Gastrocnemius medialis (tissue), 4 donors: Measurements from ENCODE around the gene TBCD. TPM values are rescaled to one million over a fixed set of nuclear protein-coding genes. Genes with fewer than 3 reads are reported as not detected.

Source experiments
- ATAC-seq, 2 donors: fragments of 150-250 bp; one replicate each; pipeline ENCODE4 v1.9.1; 2016
- DNase-seq, 2 donors: peaks; one replicate each; pipeline ENCODE4 v3.0.0-alpha.2; 2019
- H3K27ac ChIP-seq, 4 donors: fragments of 200-600 bp; sonication (generic); 1 replicate in 1 of 4; 2 replicates in 3 of 4; pipeline ENCODE4 v1.5.1; 2016 to 2018; ENCODE audit warnings: mild to moderate bottlenecking in 2 of 4, moderate library complexity in 1 of 4
- H3K27me3 ChIP-seq, 3 donors: fragments of 200-600 bp; sonication (generic) in 2 of 3; 1 replicate in 1 of 3; 2 replicates in 2 of 3; pipeline versions ENCODE4 v1.5.1 to v1.6.0; 2016 to 2019; ENCODE audit warnings: mild to moderate bottlenecking in 1 of 3, moderate library complexity in 1 of 3
- H3K36me3 ChIP-seq, 2 donors: fragments of 200-600 bp; sonication (generic) in 1 of 2; one replicate each; pipeline ENCODE4 v1.5.1; 2017 to 2018
- H3K4me1 ChIP-seq, 2 donors: fragments of 200-600 bp; sonication (generic) in 1 of 2; one replicate each; pipeline ENCODE4 v1.5.1; 2016 to 2017; ENCODE audit warnings: mild to moderate bottlenecking in 2 of 2
- H3K4me3 ChIP-seq, 4 donors: fragments of 200-600 bp; sonication (generic) in 3 of 4; 1 replicate in 1 of 4; 2 replicates in 3 of 4; pipeline ENCODE4 v1.5.1; 2016 to 2019; ENCODE audit warnings: mild to moderate bottlenecking in 2 of 4
- H3K9me3 ChIP-seq, 3 donors: fragments of 200-600 bp; sonication (generic) in 2 of 3; 1 replicate in 1 of 3; 2 replicates in 2 of 3; pipeline ENCODE4 v1.5.1; 2016 to 2019
- CTCF ChIP-seq, 5 experiments: fragments of 450-650 bp in 3 of 5; fragments of 200-600 bp in 2 of 5; sonication (generic) in 2 of 5; IDR thresholded peaks in 4 of 5; conservative IDR thresholded peaks in 1 of 5; 1 replicate in 4 of 5; 2 replicates in 1 of 5; pipeline ENCODE4 v1.5.1; 2016 to 2019; ENCODE audit warnings: antibody characterized with exemption in 5 of 5, mild to moderate bottlenecking in 3 of 5, moderate library complexity in 3 of 5
- POLR2A ChIP-seq, 2 donors: fragments of 450-650 bp; IDR thresholded peaks; one replicate each; pipeline ENCODE4 v1.6.1; 2017; ENCODE audit warnings: antibody characterized with exemption in 2 of 2, mild to moderate bottlenecking in 2 of 2, moderate library complexity in 2 of 2
- in situ Hi-C, 4 donors: fragments of 200-750 bp; cut with MboI; loops; one replicate each; pipeline versions ENCODE4 v1.15.0 to v1.8.0; 2017; ENCODE audit warnings: low sequenced_read_pairs in 4 of 4
- intact Hi-C: fragments of 100-400 bp; cut with DNase I; formaldehyde crosslinking; loops from one replicate; pipeline ENCODE4 v1.15.1; 2023; ENCODE audit warnings: low total_unique reads
- total RNA-seq, 4 donors: library from RNA; depleted of rRNA; stranded (reverse); fragments of >200 nt; gene quantifications; one replicate each; pipeline versions ENCODE4 v1.1.0 to v1.2.3, GENCODE V29; 2016

Gene TBCD
- total RNA-seq, 4 donors from 2014 or later, result 18.0 to 50.4 (median 33.3) TPM

GRCh38 chr17:82752371-82753200, 721 bp downstream of the TBCD start:
- no peak for DNase-seq
- intact Hi-C loops, result loop anchor here (1.0 kb wide), 1 partner anchor 104 kb away; the partner anchor contains the start of gene WDR45B
- ATAC-seq, result peak; percentile 6 to 8
- peak overlapping the region; percentile 67 to 91 (median 80) for H3K4me3 ChIP-seq
- no peaks in the 10 kb centered on the region for H3K36me3 ChIP-seq
- H3K27me3 ChIP-seq, result no peaks in the 10 kb centered on the region
- no peaks in the 10 kb centered on the region for H3K9me3 ChIP-seq
- no peak for TF ChIP-seq POLR2A (IDR thresholded peaks at IDR 0.05)
- TF ChIP-seq CTCF (IDR thresholded peaks at IDR 0.05 in 4 of 5, conservative IDR thresholded peaks at IDR 0.05 in 1 of 5), result no peak
- H3K4me1 ChIP-seq, result peaks cover 12 to 17% of the 10 kb centered on the region in 2 donors
- H3K27ac ChIP-seq, result peak overlapping the region; percentile 82 to 95 (median 86)
- in situ Hi-C loops, result loop anchor here in 3 of 4 donors (10.0 to 25.0 kb wide), 3 partner anchors 90 to 390 kb away; partner anchors contain the start of genes TEX19 (in 1 of the 3) and UTS2R (in 1 of the 3)

- no peak for TF ChIP-seq POLR2A (IDR thresholded peaks at IDR 0.05)
- TF ChIP-seq CTCF (IDR thresholded peaks at IDR 0.05 in 4 of 5, conservative IDR thresholded peaks at IDR 0.05 in 1 of 5), result no peak
- H3K4me1 ChIP-seq, result peaks cover 12 to 17% of the 10 kb centered on the region in 2 donors
- H3K27me3 ChIP-seq, result no peaks in the 10 kb centered on the region
- in situ Hi-C loops (loop anchor here in 3 of 4 donors (10.0 to 25.0 kb wide), 3 partner anchors 91 to 391 kb away; partner anchors contain the start of genes TEX19 (in 1 of the 3) and UTS2R (in 1 of the 3)), intact Hi-C loops (no loop called here)
- peak overlapping the region in 1 of 4 donors; percentile 83 for H3K27ac ChIP-seq
- no peaks in the 10 kb centered on the region for H3K36me3 ChIP-seq
- peak overlapping the region; percentile 67 to 91 (median 80) for H3K4me3 ChIP-seq
- ATAC-seq (no peak), DNase-seq (no peak)
- H3K9me3 ChIP-seq, result no peaks in the 10 kb centered on the region
Observed at GRCh38 chr17:82753201-82753464, 1.3 kb downstream of the TBCD start.

- TF ChIP-seq POLR2A (IDR thresholded peaks at IDR 0.05) (no peak), CTCF (IDR thresholded peaks at IDR 0.05 in 4 of 5, conservative IDR thresholded peaks at IDR 0.05 in 1 of 5) (no peak)
- Histone ChIP-seq H3K4me1 (peaks cover 12 to 17% of the 10 kb centered on the region in 2 donors), H3K27me3 (no peaks in the 10 kb centered on the region), H3K27ac (no peak overlapping the region), H3K36me3 (no peaks in the 10 kb centered on the region), H3K9me3 (no peaks in the 10 kb centered on the region), H3K4me3 (no peak overlapping the region)
- in situ Hi-C loops, result loop anchor here in 3 of 4 donors (10.0 to 25.0 kb wide), 3 partner anchors 92 to 392 kb away; partner anchors contain the start of genes TEX19 (in 1 of the 3) and UTS2R (in 1 of the 3)
- no peak for DNase-seq
- ATAC-seq, result no peak
- intact Hi-C loops, result no loop called here
Observed at GRCh38 chr17:82754297-82755208, 2.7 kb downstream of the TBCD start.

GRCh38 chr17:82756166-82756565, 4.3 kb downstream of the TBCD start:
- H3K27me3 ChIP-seq, result no peaks in the 10 kb centered on the region
- in situ Hi-C loops (loop anchor here in 3 of 4 donors (10.0 to 25.0 kb wide), 3 partner anchors 94 to 394 kb away; partner anchors contain the start of genes TEX19 (in 1 of the 3) and UTS2R (in 1 of the 3)), intact Hi-C loops (no loop called here)
- no peak for DNase-seq
- H3K4me1 ChIP-seq, result peaks cover 12 to 17% of the 10 kb centered on the region in 2 donors
- no peaks in the 10 kb centered on the region for H3K36me3 ChIP-seq
- no peak overlapping the region for H3K27ac ChIP-seq
- no peak for ATAC-seq
- TF ChIP-seq CTCF (IDR thresholded peaks at IDR 0.05 in 4 of 5, conservative IDR thresholded peaks at IDR 0.05 in 1 of 5), result no peak
- TF ChIP-seq POLR2A (IDR thresholded peaks at IDR 0.05), result no peak
- H3K9me3 ChIP-seq, result no peaks in the 10 kb centered on the region
- H3K4me3 ChIP-seq, result no peak overlapping the region
